Ovary (tissue), 9 donors: Measurements from ENCODE around the gene MS4A14. TPM values are rescaled to one million over a fixed set of nuclear protein-coding genes. Genes with fewer than 3 reads are reported as not detected.

ENCODE experiments used
- DNase-seq, 5 donors: peaks; one replicate each; pipeline ENCODE4 v3.0.0-alpha.2; 2019 to 2020
- H3K27ac ChIP-seq, 2 donors: fragments of 200-600 bp; one replicate each; pipeline versions ENCODE4 v1.5.1 to v1.8.0; 2019 to 2022
- H3K27me3 ChIP-seq: fragments of 200-600 bp; one replicate; pipeline ENCODE4 v1.8.0; 2022
- H3K36me3 ChIP-seq: fragments of 200-600 bp; sonication (generic); one replicate; pipeline ENCODE4 v1.5.1; 2019
- H3K4me1 ChIP-seq: one replicate; pipeline ENCODE4 v1.8.1; 2013; ENCODE audit warnings: mild to moderate bottlenecking, moderate library complexity; ENCODE audit not compliant: insufficient read depth
- H3K4me3 ChIP-seq: fragments of 200-600 bp; sonication (generic); one replicate; pipeline ENCODE4 v1.5.1; 2017
- H3K9me3 ChIP-seq, 2 donors: fragments of 200-600 bp in 1 of 2; sonication (generic) in 1 of 2; one replicate each; pipeline versions ENCODE4 v1.5.1 to v1.8.1; 2013 to 2019; ENCODE audit warnings: mild to moderate bottlenecking in 1 of 2, moderate library complexity in 1 of 2
- EP300 ChIP-seq: sonication (generic); formaldehyde crosslinking; IDR thresholded peaks from one replicate; pipeline ENCODE4 v1.6.1; 2017; ENCODE audit warnings: antibody characterized with exemption
- POLR2A ChIP-seq: fragments of 450-650 bp; IDR thresholded peaks from one replicate; pipeline ENCODE4 v1.6.1; 2017; ENCODE audit warnings: antibody characterized with exemption, mild to moderate bottlenecking, moderate library complexity
- WGBS, 3 donors: extraction: QIAGEN DNeasy Blood & Tissue Kit in 1 of 3; methylation state at CpG; one replicate each; pipeline versions ENCODE4 v1.1.5 to v1.1.7; 2013 to 2017; 5-methylcytosine and 5-hydroxymethylcytosine counted together
- intact Hi-C, 4 donors: fragments of 100-400 bp; cut with DNase I; formaldehyde crosslinking; loops; one replicate each; pipeline versions ENCODE4 v1.11.0 to v1.15.1; 2022 to 2023
- polyA plus RNA-seq, 2 donors: library from polyadenylated mRNA; stranded (reverse); fragments of 200-250 nt in 1 of 2; fragments of 350-450 nt in 1 of 2; fragmentation: Illumina TruSeq in 1 of 2; extraction: RNeasy Lipid Tissue Mini Kit (QIAGEN cat#74804) in 1 of 2; gene quantifications; one replicate each; pipeline ENCODE4 v1.2.3, GENCODE V29; 2013 to 2014
- total RNA-seq, 7 donors: library from RNA; depleted of rRNA in 2 of 7; stranded (reverse); fragments of >200 nt in 2 of 7; fragmentation: NEBNext Ultra II Directional in 3 of 7; extraction: Animal tissue kit (Norgen Biotek cat#: 25700) in 3 of 7; gene quantifications; one replicate each; pipeline versions ENCODE4 v1.1.0 to v1.2.4, GENCODE V29; 2016 to 2023
- TF ChIP-seq, protein P1 (sequence below), 3 donors: fragments of 450-650 bp in 2 of 3; fragments of 200-600 bp in 1 of 3; IDR thresholded peaks; one replicate each; pipeline versions ENCODE4 v1.5.1 to v1.8.0; 2016 to 2022; ENCODE audit warnings: antibody characterized with exemption in 3 of 3, mild to moderate bottlenecking in 1 of 3
- donor health status: DM: no; HTN: no; CAD: no; lungs with moderate emphysema.
- donor health status: DM: no; HTN: no; CAD: no.
- donor health status: Bipolar disorder and iron deficiency.
- donor health status: DM: yes; HTN: yes; CAD: no.
- donor health status: DM: no; HTN: no; CAD: no.
- donor health status: DM: yes; HTN: yes; CAD: no.

MS4A14 gene
- total and polyA plus RNA-seq, 9 donors: 0.10 to 2.1 (median 0.82) TPM

DNA sequence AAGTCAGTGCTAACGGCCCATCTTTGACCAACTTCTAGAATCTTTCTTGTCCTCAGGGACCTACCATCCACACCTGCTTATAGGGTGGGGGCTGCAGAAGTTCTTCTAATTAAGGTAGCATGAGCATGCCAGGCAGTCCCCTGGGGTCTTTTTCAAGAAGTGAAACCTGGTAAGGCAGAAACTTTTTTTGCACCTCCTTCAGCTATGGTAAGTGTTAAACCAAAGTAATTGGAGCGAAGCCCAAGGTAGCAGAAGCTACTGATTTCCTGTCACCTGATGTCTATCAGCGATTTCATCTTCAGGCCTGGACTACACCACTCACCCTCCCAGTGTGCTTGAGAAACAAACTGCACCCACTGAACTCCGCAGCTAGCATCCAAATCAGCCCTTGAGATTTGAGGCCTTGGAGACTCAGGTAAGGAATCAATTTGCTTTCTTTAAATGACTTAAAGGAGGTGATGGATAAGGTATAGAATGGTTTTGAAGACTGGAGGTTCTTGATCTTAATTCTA lies 59.3 kb downstream of the MS4A14 start, which contains the start of gene MS4A1:
TSS of gene MS4A1 (plus strand) at position 317 of the 512 bp plus-strand sequence. CDS start 6,528 bp downstream, outside the sequence.
- WGBS, 3 donors: 64 to 66% (median 66%) methylated on average over 4 of the region's 4 CpGs
- DNase-seq: no peak
- Histone ChIP-seq H3K9me3 (no peaks in the 10 kb centered on the region), H3K27ac (no peak within 1 kb of the TSS), H3K4me1 (no peaks in the 10 kb centered on the region), H3K27me3 (no peaks in the 10 kb centered on the region), H3K4me3 (no peak within 1 kb of the TSS), H3K36me3 (no peaks in the 10 kb centered on the region)
- intact Hi-C loops: no loop called here
- TF ChIP-seq EP300: no peak
- TF ChIP-seq, protein P1, sequence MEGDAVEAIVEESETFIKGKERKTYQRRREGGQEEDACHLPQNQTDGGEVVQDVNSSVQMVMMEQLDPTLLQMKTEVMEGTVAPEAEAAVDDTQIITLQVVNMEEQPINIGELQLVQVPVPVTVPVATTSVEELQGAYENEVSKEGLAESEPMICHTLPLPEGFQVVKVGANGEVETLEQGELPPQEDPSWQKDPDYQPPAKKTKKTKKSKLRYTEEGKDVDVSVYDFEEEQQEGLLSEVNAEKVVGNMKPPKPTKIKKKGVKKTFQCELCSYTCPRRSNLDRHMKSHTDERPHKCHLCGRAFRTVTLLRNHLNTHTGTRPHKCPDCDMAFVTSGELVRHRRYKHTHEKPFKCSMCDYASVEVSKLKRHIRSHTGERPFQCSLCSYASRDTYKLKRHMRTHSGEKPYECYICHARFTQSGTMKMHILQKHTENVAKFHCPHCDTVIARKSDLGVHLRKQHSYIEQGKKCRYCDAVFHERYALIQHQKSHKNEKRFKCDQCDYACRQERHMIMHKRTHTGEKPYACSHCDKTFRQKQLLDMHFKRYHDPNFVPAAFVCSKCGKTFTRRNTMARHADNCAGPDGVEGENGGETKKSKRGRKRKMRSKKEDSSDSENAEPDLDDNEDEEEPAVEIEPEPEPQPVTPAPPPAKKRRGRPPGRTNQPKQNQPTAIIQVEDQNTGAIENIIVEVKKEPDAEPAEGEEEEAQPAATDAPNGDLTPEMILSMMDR (IDR thresholded peaks at IDR 0.05): no peak
- TF ChIP-seq POLR2A: no peak

- no peak for DNase-seq
- Histone ChIP-seq H3K4me1 (no peaks in the 10 kb centered on the region), H3K4me3 (no peak overlapping the region), H3K27me3 (no peaks in the 10 kb centered on the region), H3K36me3 (no peaks in the 10 kb centered on the region), H3K27ac (no peak overlapping the region), H3K9me3 (no peaks in the 10 kb centered on the region)
- TF ChIP-seq EP300: no peak
- TF ChIP-seq, protein P1 (IDR thresholded peaks at IDR 0.05): no peak
- TF ChIP-seq POLR2A: no peak
- WGBS, 3 donors: 65 to 80% (median 66%) methylated on average over 3 of the region's 3 CpGs
- intact Hi-C loops: no loop called here
These were observed 61.3 kb downstream of the MS4A14 start for GRCh38 chr11:60457576-60457975.

- Histone ChIP-seq H3K27ac (no peak overlapping the region), H3K4me1 (no peaks in the 10 kb centered on the region), H3K27me3 (no peaks in the 10 kb centered on the region), H3K36me3 (no peaks in the 10 kb centered on the region), H3K9me3 (no peaks in the 10 kb centered on the region), H3K4me3 (no peak overlapping the region)
- TF ChIP-seq EP300 (no peak), POLR2A (no peak)
- TF ChIP-seq, protein P1 (IDR thresholded peaks at IDR 0.05): no peak
- no peak for DNase-seq
- intact Hi-C loops: no loop called here
- 86 to 95% (median 89%) methylated on average over 1 of the region's 1 CpG for WGBS, 3 donors
These were observed 63.1 kb downstream of the MS4A14 start for GRCh38 chr11:60459345-60459744.

Other genes with a start within 250 kb of the MS4A14 start
- gene MS4A6A, start 213.4 kb upstream of the MS4A14 start, total RNA-seq: 10 to 100 TPM in 6 of 7 donors, 1 to 10 TPM in 1; 8.1 to 47.6 (median 28.9) TPM
- gene MS4A6A, start 213.4 kb upstream of the MS4A14 start, polyA plus RNA-seq: 100 to 1,000 TPM in 1 of 2 donors, 10 to 100 TPM in 1; 24.7 to 150 TPM
- gene MS4A4E, start 153.3 kb upstream of the MS4A14 start, total RNA-seq: 1 to 10 TPM in 2 of 7 donors, under 1 TPM in 5; 0.30 to 1.3 (median 0.92) TPM
- gene MS4A4E, start 153.3 kb upstream of the MS4A14 start, polyA plus RNA-seq: under 1 TPM; 0.27 to 0.57 TPM
- gene MS4A4A, start 115.8 kb upstream of the MS4A14 start, total RNA-seq: 10 to 100 TPM in 4 of 7 donors, 1 to 10 TPM in 3; 3.8 to 41.2 (median 10.9) TPM
- 10 to 100 TPM in 1 of 2 donors, 1 to 10 TPM in 1; 9.1 to 46.4 TPM for gene MS4A4A, start 115.8 kb upstream of the MS4A14 start, polyA plus RNA-seq
- 1 to 10 TPM in 1 of 7 donors, not detected in 6; 1.3 TPM for gene MS4A6E, start 69.2 kb upstream of the MS4A14 start, total RNA-seq
- not detected for gene MS4A6E, start 69.2 kb upstream of the MS4A14 start, polyA plus RNA-seq
- gene MS4A7, start 17.9 kb upstream of the MS4A14 start, total RNA-seq: 10 to 100 TPM in 5 of 7 donors, 1 to 10 TPM in 2; 5.9 to 30.1 (median 11.6) TPM
- gene MS4A7, start 17.9 kb upstream of the MS4A14 start, polyA plus RNA-seq: 10 to 100 TPM in 1 of 2 donors, 1 to 10 TPM in 1; 5.4 to 38.2 TPM
- gene MS4A5, start 33.1 kb downstream of the MS4A14 start, total RNA-seq: not detected
- not detected for gene MS4A5, start 33.1 kb downstream of the MS4A14 start, polyA plus RNA-seq
- gene MS4A1, start 59.4 kb downstream of the MS4A14 start, total RNA-seq: under 1 TPM in 3 of 7 donors, not detected in 4; 0.11 to 0.74 (median 0.27) TPM
- gene MS4A1, start 59.4 kb downstream of the MS4A14 start, polyA plus RNA-seq: under 1 TPM; 0.05 to 0.55 TPM
- gene MS4A12, start 96.3 kb downstream of the MS4A14 start, total RNA-seq: not detected
- gene MS4A12, start 96.3 kb downstream of the MS4A14 start, polyA plus RNA-seq: not detected
- gene MS4A13, start 118.9 kb downstream of the MS4A14 start, total RNA-seq: not detected
- gene MS4A13, start 118.9 kb downstream of the MS4A14 start, polyA plus RNA-seq: not detected